ENCODE measurements around the gene TTLL6. TPM values are rescaled to one million over a fixed set of nuclear protein-coding genes. Genes with fewer than 3 reads are reported as not detected.
"Not testable (repeated sequence)": the region's sequence is repeated elsewhere in the genome, so short reads cannot be mapped to it uniquely, and the experiment has no call there.

The TTLL6 gene
- total RNA-seq, 1 donor from 2014 or later: 0.27 TPM

- intact Hi-C loops (cut with DNase I): no loop called here
- no peak for DNase-seq (ENCODE audit: low spot score)
- ATAC-seq: no peak
These were observed 2.4 kb upstream of the TTLL6 start for GRCh38 chr17:48819466-48819865.

- intact Hi-C loops (cut with DNase I): no loop called here
- no peak for DNase-seq (ENCODE audit: low spot score)
- ATAC-seq: no peak
These were observed 1.4 kb upstream of the TTLL6 start for GRCh38 chr17:48818361-48818841.

GRCh38 chr17:48816438-48816773, 623 bp downstream of the TTLL6 start:
- DNase-seq (ENCODE audit: low spot score) (no peak), ATAC-seq (peak; percentile 6)
- intact Hi-C loops (cut with DNase I): no loop called here

- ATAC-seq (no peak), DNase-seq (ENCODE audit: low spot score) (no peak)
- intact Hi-C loops (cut with DNase I): no loop called here
These were observed 1.7 kb downstream of the TTLL6 start for GRCh38 chr17:48815311-48815710.

GRCh38 chr17:48814504-48814903, 2.5 kb downstream of the TTLL6 start:
- intact Hi-C loops (cut with DNase I): loop anchor here (5.0 kb wide), 1 partner anchor 63 kb away; no protein-coding TSS in a partner anchor
- DNase-seq (ENCODE audit: low spot score): peak; percentile 72
- no peak for ATAC-seq

- intact Hi-C loops (cut with DNase I): loop anchor here (5.0 kb wide), 1 partner anchor 65 kb away; no protein-coding TSS in a partner anchor
- DNase-seq (ENCODE audit: low spot score) (no peak), ATAC-seq (no peak)
These were observed 5.0 kb downstream of the TTLL6 start for GRCh38 chr17:48812001-48812400.

GRCh38 chr17:48809182-48809581, 7.8 kb downstream of the TTLL6 start:
- intact Hi-C loops (cut with DNase I): no loop called here
- DNase-seq (ENCODE audit: low spot score): no peak
- ATAC-seq: no peak

GRCh38 chr17:48804936-48805411, 12.1 kb downstream of the TTLL6 start:
- intact Hi-C loops (cut with DNase I): loop anchor here (5.0 kb wide), 1 partner anchor 77 kb away; no protein-coding TSS in a partner anchor
- peak; percentile 87 for ATAC-seq
- DNase-seq (ENCODE audit: low spot score): peak; percentile 80

GRCh38 chr17:48800626-48801217, 16.3 kb downstream of the TTLL6 start:
- intact Hi-C loops (cut with DNase I): loop anchor here (5.0 kb wide), 1 partner anchor 82 kb away; no protein-coding TSS in a partner anchor
- no peak for DNase-seq (ENCODE audit: low spot score)
- no peak for ATAC-seq

- DNase-seq (ENCODE audit: low spot score) (no peak), ATAC-seq (no peak)
- intact Hi-C loops (cut with DNase I): loop anchor here (10.0 kb wide), 1 partner anchor 124 kb away; no protein-coding TSS in a partner anchor
These were observed 17.8 kb downstream of the TTLL6 start for GRCh38 chr17:48799069-48799723.

- ATAC-seq; DNase-seq (ENCODE audit: low spot score): not testable (repeated sequence)
- intact Hi-C loops (cut with DNase I): loop anchor here (10.0 kb wide), 1 partner anchor 121 kb away; no protein-coding TSS in a partner anchor
These were observed 20.9 kb downstream of the TTLL6 start for GRCh38 chr17:48796163-48796522.

GRCh38 chr17:48795444-48796162, 21.4 kb downstream of the TTLL6 start:
- ATAC-seq: no peak
- DNase-seq (ENCODE audit: low spot score): no peak
- intact Hi-C loops (cut with DNase I): loop anchor here (10.0 kb wide), 1 partner anchor 121 kb away; no protein-coding TSS in a partner anchor

GRCh38 chr17:48792033-48792798, 24.8 kb downstream of the TTLL6 start:
- ATAC-seq (no peak), DNase-seq (ENCODE audit: low spot score) (no peak)
- intact Hi-C loops (cut with DNase I): loop anchor here (10.0 kb wide), 1 partner anchor 117 kb away; no protein-coding TSS in a partner anchor

- ATAC-seq (peak; percentile 78), DNase-seq (ENCODE audit: low spot score) (peak; percentile 86)
- intact Hi-C loops (cut with DNase I): loop anchor here (10.0 kb wide), 1 partner anchor 117 kb away; no protein-coding TSS in a partner anchor
These were observed 25.6 kb downstream of the TTLL6 start for GRCh38 chr17:48791128-48792032.

GRCh38 chr17:48790607-48791127, 26.4 kb downstream of the TTLL6 start:
- intact Hi-C loops (cut with DNase I): loop anchor here (10.0 kb wide), 1 partner anchor 116 kb away; no protein-coding TSS in a partner anchor
- no peak for DNase-seq (ENCODE audit: low spot score)
- ATAC-seq: no peak

- intact Hi-C loops (cut with DNase I): no loop called here
- ATAC-seq (no peak), DNase-seq (ENCODE audit: low spot score) (no peak)
These were observed 29.2 kb downstream of the TTLL6 start for GRCh38 chr17:48787828-48788227.

- intact Hi-C loops (cut with DNase I): no loop called here
- DNase-seq (ENCODE audit: low spot score) (no peak), ATAC-seq (no peak)
These were observed 37.6 kb downstream of the TTLL6 start for GRCh38 chr17:48779421-48779820.
